Measurements from ENCODE around the gene PCSK9.
"Not testable (repeated sequence)": the region's sequence is repeated elsewhere in the genome, so short reads cannot be mapped to it uniquely, and the experiment has no call there.

- not testable (repeated sequence) for TF ChIP-seq CTCF (conservative IDR thresholded peaks at IDR 0.05; ENCODE audit: low read depth, low read length); EZH2 (IDR thresholded peaks at IDR 0.05; ENCODE audit: borderline replicate concordance, low read depth, low read length, poor library complexity, severe bottlenecking)
These were observed 15.2 kb upstream of the PCSK9 start for GRCh38 chr1:55024163-55024562.

All from A673 (cell line).